G401.6 (cell line): Measurements from ENCODE around the gene CMIP.
"Not testable (repeated sequence)": the region's sequence is repeated elsewhere in the genome, so short reads cannot be mapped to it uniquely, and the experiment has no call there.

Experiments
- FAIRE-seq: peaks from 2 replicates; lab custom pipeline; 2012; peaks lifted over from hg19 to GRCh38; lab: Jason Lieb, UNC

CMIP gene

DNA sequence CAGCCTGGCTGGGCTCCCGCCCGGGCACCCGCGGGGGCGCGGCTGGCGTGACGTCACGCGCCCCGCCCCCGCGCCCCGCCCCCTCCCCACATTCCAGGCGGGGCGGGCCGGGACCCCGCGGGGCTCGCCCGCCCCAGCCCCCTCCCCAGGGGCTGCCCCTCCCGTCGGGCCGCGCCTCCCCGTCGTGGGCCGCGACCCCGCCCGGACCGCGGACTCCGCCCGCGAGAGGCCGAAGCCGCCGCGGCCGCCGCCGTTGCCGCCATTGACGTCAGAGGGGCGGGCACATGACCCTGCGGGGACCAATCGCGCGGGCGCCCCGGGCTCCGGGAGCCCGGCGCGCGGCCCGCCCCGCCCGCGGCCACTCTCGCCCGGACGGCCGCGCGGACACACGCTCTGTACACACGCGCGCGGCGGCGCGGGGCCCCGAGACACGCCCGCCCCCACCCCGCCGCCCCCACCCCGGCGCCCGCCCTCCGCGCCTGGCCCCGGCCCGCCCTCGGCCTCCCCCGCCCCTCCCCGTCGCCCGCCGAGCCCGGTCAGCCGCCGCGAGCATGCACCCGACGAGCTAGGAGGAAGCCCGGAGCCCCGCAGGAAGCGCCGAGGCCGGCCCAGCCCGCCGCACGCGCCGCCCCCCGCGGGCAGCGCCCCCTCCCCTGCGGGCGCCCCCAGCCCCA, at the start of gene CMIP:
Gene CMIP (plus strand): TSS at position 361 of the 674 bp plus-strand sequence.
- no peak for FAIRE-seq

GRCh38 chr16:81394966-81395655, 49.5 kb upstream of the CMIP start:
- FAIRE-seq = no peak

- FAIRE-seq = no peak
These were observed 47.3 kb upstream of the CMIP start for GRCh38 chr16:81397058-81397878.

DNA sequence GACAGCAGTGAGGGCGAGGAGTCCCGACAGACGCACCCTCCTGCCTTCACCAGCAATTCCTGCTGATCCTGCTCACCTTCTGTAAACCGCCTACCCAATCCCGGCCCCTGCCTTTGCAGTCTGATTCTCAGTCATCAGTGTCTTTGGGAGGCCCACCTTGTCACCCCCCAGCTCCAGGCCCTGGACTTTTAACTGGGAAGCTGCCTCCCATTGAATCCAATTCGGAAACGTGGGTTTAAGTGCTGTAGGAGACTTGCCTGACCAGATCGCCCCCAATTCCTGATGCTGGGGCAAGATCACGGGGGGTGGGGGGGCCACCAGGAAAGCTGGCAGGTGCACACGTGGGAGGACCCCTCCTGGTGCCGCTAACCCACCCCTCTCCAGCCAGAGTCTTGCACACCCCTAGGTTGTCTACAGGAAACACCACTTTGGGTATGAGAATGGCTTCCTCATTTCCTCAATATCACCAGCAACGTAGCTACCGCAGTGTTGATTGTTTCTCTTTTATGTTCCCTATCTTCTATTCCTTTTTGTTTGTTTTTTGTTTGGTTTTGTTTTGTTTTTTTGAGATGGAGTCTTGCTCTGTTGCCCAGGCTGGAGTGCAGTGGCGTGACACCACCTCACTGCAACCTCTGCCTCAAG, 46.6 kb upstream of the CMIP start:
- no peak for FAIRE-seq

DNA sequence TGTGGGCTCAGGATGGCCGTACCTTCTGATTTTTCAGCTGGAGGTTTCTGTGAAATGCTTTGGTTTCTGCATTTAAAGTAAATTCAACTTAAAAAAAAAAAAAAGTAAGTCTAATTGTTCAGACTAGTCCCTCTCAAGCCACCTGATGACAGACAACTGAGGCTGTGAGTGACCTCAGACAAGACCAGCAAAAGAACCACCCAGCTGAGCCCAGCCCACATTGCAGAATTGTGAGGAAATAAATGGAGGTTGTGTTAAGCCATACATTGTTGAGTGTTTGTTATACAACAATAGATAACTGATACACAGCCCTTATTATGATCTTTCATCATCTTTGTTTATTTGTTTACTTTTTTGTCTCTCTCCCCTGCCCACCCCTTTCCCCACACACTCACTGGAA, 44.7 kb upstream of the CMIP start:
- no peak for FAIRE-seq

DNA sequence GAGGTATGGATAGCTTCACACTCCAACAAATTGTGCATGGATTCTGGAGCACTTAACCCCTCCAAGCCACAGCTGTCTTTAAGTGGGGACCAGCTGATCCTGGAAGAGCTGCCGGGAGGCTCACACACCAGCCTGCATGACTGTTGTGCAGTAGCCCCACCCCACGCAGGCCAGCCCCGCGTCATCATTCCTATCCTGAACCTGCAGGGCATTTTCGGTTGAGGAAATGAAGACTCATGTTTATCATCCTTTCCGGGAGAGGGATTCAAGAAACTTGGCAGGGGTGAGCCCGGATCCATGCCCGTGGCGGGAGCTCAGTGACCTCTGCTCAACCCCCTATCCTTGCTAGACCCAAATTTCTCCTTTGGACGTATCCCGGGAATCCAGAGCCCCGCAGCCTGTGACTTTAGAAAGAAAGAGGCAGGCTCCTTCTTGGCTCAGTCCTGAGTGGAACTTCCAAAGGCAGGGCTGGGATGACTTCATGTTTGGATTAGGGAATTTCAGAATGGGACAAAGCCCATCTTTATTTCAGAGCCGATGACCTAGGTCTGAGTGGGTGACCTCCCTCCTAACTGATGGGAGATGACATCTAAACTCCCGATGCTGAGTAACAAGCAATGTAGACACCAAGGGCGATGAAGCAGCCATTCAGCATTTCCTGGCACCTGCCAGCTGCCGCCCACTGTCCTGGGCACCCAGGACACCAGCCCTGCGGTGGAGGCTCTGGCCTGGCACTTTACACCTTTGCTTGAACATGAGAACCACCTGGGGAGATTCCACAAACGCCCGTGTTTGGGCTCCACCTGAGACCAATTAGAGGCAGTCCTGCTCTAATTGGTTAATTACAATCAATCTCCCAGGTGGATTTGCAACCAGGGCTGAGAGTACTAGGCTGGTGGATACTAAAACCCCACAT, 43.3 kb upstream of the CMIP start:
- FAIRE-seq = no peak

- FAIRE-seq = no peak
These were observed 41.4 kb upstream of the CMIP start for GRCh38 chr16:81403208-81403600.

DNA sequence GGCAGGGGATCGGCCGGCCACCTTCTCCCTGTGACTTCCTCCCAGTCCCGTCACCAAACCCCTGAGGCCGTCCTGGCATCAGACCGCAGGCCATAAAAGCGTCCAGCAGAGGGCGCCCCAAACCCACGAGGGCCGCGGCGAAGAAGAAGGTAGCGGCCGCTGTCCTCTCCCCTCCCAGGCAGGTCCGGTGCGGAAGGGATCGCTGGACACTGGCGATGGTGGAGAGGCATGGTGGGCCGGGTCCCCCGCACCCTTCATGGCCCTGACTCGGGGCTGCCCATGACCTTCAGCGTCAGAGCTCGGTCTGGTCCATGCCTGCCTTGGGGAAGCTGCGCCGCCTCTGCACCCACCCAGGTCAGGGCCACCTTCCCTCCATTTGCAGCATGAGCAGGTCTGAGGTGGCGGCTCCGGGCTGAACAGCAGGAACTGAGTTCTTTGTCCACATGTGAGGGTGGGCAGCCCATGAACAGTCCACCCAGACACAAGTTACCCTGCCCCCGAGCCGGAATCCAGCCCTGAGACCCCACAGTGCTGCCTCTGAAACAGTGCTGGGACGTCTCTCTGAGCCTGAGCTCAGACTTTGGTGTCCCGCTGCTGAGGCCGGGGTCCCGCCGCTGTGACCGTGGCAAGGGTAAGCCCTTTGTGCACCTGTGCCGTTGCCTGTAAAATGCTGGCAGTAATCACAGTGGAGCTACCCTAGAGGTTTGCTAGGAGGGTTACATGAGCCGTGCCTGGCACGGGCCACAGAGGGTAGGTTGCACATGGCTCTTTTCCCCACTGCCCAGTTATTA, 40.8 kb upstream of the CMIP start:
- FAIRE-seq = no peak

DNA sequence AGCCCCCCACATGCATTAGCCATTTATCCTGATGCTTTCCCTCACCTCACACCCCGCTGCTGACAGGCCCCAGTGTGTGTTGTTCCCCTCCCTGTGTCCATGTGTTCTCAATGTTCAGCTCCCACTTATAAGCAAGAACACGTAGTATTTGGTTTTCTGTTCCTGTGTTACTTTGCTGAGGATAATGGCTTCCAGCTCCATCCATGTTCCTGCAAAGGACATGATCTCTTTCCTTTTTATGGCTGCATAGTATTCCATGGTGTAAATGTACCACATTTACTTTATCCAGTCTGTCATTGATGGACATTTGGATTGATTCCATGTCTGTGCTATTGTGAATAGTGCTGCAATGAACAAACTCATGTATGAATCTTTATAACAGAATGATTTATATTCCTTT, 39.6 kb upstream of the CMIP start:
- not testable (repeated sequence) for FAIRE-seq

- peak; percentile 98 for FAIRE-seq
These were observed 38.9 kb upstream of the CMIP start for GRCh38 chr16:81405702-81406113.

GRCh38 chr16:81408409-81408950, 36.1 kb upstream of the CMIP start:
- FAIRE-seq = no peak

DNA sequence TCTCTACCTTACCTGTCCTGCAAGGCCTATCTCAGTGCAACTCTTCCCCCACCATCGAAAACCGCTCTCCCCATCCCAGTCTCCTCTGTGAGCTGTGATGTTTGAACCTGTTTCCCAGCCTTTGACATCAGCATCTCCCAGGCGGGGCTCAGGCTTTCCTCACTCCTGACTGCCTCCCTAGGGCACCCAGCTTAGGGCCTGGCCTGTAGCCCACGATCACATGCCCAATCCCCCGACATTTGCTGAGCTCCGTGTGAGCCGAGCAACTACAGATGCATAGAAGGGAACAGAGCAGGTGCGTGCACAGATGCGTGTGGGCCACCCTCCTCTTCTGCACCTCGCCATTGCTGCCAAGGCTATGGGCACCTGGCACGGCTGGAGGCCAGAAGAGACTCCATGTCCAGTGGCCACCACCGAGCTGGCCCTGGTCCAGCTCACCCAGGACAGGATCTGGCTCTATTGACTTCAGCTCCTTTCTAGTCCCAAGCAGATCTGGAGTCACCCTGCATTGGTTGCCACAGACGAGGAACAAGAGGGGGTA, 35.5 kb upstream of the CMIP start:
- FAIRE-seq = no peak

- no peak for FAIRE-seq
These were observed 33.8 kb upstream of the CMIP start for GRCh38 chr16:81410643-81411293.

- no peak for FAIRE-seq
These were observed 31.2 kb upstream of the CMIP start for GRCh38 chr16:81413245-81413990.

DNA sequence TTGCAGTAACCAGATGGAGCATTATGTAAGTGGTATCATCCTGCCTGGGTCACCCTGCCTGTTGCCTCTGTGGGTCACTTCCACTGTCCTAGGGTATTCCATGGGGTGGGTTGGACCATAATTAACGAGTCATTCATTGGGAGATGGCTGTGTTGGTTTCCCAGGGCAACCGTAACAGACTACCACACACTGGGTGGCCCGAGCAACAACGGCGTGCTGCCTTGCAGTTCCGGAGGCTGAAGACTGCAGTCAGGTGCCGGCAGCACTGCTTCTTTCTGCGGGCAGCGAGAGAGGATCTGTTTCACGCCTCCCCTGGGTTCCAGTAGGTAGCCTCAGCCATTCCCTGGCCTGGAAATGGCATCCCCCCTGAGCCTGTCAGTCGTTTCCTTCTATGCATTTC, 28.9 kb upstream of the CMIP start:
- no peak for FAIRE-seq

DNA sequence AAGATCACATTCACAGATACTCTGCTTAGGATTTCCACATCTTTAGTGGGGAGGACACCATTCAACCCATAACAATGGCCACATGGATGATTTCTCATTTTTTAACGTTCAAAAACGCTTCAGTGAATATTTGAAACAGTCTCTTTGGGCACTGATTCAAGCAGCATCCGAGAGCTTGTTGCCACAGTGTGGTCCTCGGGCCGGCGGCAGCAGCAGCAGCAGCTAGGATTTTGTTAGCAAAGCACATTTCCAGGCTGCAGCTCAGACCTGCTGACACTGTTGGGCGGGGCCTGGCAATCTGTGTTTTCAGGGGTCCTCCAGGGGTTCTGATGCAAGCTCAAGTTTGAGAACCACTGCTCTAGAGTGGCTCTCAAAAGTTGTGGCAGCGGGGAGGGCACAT, 27.9 kb upstream of the CMIP start:
- no peak for FAIRE-seq

DNA sequence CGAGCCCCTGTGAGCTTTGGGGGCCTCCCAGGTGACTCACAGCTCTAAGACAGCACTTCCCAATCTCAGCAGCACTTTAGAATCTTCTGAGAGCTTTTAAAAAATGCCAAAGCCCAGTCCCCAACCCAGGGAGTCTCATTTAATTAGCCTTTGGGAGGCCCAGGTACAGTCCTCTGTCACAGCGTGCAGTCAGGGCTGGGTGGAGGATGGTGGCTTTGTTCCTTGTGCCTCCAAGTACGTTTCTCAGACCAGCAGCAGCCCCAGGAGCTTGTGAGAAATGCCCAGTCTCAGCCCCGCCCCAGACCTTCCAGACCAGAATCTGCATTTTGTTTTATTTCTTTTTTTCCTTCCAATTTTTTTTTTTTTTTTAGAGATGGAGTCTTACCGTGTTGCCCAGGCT, 27.4 kb upstream of the CMIP start:
- FAIRE-seq = no peak

DNA sequence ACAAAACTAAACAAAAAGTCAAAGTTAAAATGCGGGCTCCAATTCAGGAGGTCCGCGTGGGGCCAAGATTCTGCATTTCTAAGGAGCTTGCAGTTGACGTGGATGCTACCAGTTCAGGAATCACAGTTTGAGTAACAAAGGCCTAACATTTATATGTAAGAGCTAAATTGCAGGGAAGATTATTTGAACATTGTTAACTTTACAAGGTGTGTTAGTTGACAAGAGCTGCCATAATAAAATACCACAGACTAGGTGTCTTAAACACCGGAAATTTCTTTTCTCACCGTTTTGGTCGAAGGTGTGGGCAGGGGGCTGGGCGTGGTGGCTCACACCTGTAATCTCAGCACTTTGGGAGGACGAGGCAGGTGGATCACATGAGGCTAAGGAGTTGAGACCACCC, 24.8 kb upstream of the CMIP start:
- no peak for FAIRE-seq

DNA sequence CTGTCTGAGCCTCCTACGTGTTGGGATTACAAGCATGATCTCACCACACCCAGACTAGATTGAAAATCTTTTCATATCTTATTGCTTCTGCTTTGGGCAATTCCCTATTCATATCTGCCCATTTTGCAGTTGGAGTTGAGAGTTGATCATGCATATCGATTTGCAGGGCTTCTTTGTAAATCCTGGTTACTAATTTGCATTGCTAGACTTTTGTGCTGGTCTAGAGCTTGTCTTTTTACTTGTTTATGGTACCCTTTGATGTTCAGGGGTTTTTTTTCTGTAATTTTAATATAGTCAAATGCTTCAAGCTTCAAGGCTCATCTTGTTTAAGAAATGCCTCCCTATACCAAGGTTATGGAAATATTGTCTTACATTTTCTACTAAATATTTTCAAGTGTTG, 23.5 kb upstream of the CMIP start:
- no peak for FAIRE-seq
